D721Med (cell line): Measurements from ENCODE around the gene KCTD3.

Experiments used
- DNase-seq: peaks from one replicate; pipeline ENCODE4 v3.0.0; 2011; ENCODE audit warnings: low spot score; ENCODE audit not compliant: insufficient read length
- FAIRE-seq: peaks from 2 replicates; lab custom pipeline; 2011; peaks lifted over from hg19 to GRCh38; lab: Jason Lieb, UNC
- CTCF ChIP-seq: IDR thresholded peaks from 2 replicates; pipeline ENCODE4 v1.5.1; 2012; ENCODE audit warnings: mild to moderate bottlenecking, control low read depth; ENCODE audit not compliant: insufficient read depth; ENCODE audit errors: missing control alignments

The KCTD3 gene

GRCh38 chr1:215566556-215567490 lies at the start of gene KCTD3:
KCTD3 (plus strand) TSS chr1:215567304; CDS start chr1:215567686, 382 bp downstream.
- DNase-seq, result peak; percentile 52
- peak; percentile 38 for FAIRE-seq
- no peak for TF ChIP-seq CTCF

GRCh38 chr1:215517441-215517891 lies 49.6 kb upstream of the KCTD3 start:
- no peak for DNase-seq
- TF ChIP-seq CTCF, result peak; percentile 65
- peak; percentile 91 for FAIRE-seq

- DNase-seq, result no peak
- TF ChIP-seq CTCF, result no peak
- FAIRE-seq, result no peak
Observed at GRCh38 chr1:215518594-215518993, 48.5 kb upstream of the KCTD3 start.

DNA sequence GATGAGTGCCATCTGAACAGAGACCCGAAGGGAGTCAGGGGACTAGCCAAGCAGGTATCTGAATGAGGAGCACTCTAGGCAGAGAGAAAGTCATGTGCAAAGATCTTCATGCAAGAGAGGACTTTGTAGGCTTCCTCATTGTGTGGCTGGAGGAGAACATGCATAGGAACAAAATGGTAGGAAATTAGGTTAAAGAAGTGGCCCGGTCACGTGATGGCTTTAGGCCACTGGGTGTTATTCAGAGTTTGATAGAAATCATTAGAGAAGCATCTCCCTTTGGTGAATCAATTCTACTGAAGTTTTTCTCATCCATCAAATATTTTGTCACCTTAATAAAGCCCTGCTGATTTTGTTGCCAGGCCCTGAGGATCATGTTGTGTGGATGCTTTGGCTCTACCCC lies 45.8 kb upstream of the KCTD3 start:
- no peak for TF ChIP-seq CTCF
- no peak for DNase-seq
- no peak for FAIRE-seq

- peak; percentile 94 for FAIRE-seq
- DNase-seq, result no peak
- TF ChIP-seq CTCF, result peak; percentile 58
Observed at GRCh38 chr1:215523128-215523861, 43.8 kb upstream of the KCTD3 start.

- TF ChIP-seq CTCF, result no peak
- FAIRE-seq (no peak), DNase-seq (no peak)
Observed at GRCh38 chr1:215523906-215524305, 43.2 kb upstream of the KCTD3 start.
